Transverse colon (tissue), 4 donors: ENCODE results near the gene FAM98C. TPM values are rescaled to one million over a fixed set of nuclear protein-coding genes. Genes with fewer than 3 reads are reported as not detected.

ENCODE experiments used
- DNase-seq: peaks from one replicate; pipeline ENCODE4 v3.0.0-alpha.2; 2019
- H3K27ac ChIP-seq, 4 donors: fragments of 200-600 bp; sonication (generic); 2 replicates each; pipeline ENCODE4 v1.5.1; 2016 to 2018; ENCODE audit warnings: inconsistent platforms in 4 of 4
- H3K27me3 ChIP-seq: fragments of 200-600 bp; sonication (generic); 2 replicates; pipeline ENCODE4 v1.5.1; 2017; ENCODE audit warnings: inconsistent platforms
- H3K36me3 ChIP-seq, 4 donors: fragments of 200-600 bp; sonication (generic); 2 replicates each; pipeline ENCODE4 v1.5.1; 2017 to 2019; ENCODE audit warnings: inconsistent platforms in 4 of 4
- H3K4me1 ChIP-seq, 4 donors: fragments of 200-600 bp; sonication (generic); 2 replicates each; pipeline ENCODE4 v1.5.1; 2017 to 2020; ENCODE audit warnings: inconsistent platforms in 4 of 4
- H3K4me3 ChIP-seq, 4 donors: fragments of 200-600 bp; sonication (generic); 1 replicate in 1 of 4; 2 replicates in 3 of 4; pipeline versions ENCODE4 v1.5.1 to v1.6.1; 2017 to 2019; ENCODE audit warnings: inconsistent platforms in 4 of 4
- H3K9me3 ChIP-seq, 2 donors: fragments of 200-600 bp; sonication (generic); 2 replicates each; pipeline ENCODE4 v1.5.1; 2017 to 2019; ENCODE audit warnings: inconsistent platforms in 2 of 2
- CTCF ChIP-seq, 5 experiments: fragments of 200-600 bp in 3 of 5; fragments of 450-650 bp in 2 of 5; sonication (generic) in 3 of 5; IDR thresholded peaks; 1 replicate in 2 of 5; 2 replicates in 3 of 5; pipeline ENCODE4 v1.5.1; 2016 to 2017; ENCODE audit warnings: antibody characterized with exemption in 5 of 5, inconsistent platforms in 3 of 5, mild to moderate bottlenecking in 2 of 5, moderate library complexity in 1 of 5
- EP300 ChIP-seq: sonication (generic); formaldehyde crosslinking; IDR thresholded peaks from one replicate; pipeline ENCODE4 v1.6.1; 2017; ENCODE audit warnings: antibody characterized with exemption, low read depth
- POLR2A ChIP-seq: fragments of 450-650 bp; IDR thresholded peaks from one replicate; pipeline ENCODE4 v1.6.1; 2016; ENCODE audit warnings: antibody characterized with exemption, mild to moderate bottlenecking, moderate library complexity
- POLR2AphosphoS5 ChIP-seq, 3 donors: sonication (generic); formaldehyde crosslinking; IDR thresholded peaks; one replicate each; pipeline ENCODE4 v1.6.1; 2016; ENCODE audit warnings: antibody characterized with exemption in 3 of 3
- WGBS, 2 donors: methylation state at CpG; one replicate each; pipeline ENCODE4 v1.1.5; 2018; ENCODE audit warnings: low coverage in 1 of 2; 5-methylcytosine and 5-hydroxymethylcytosine counted together
- in situ Hi-C, 4 donors: fragments of 200-750 bp; cut with MboI; loops; one replicate each; pipeline versions ENCODE4 v1.15.0 to v1.15.1; 2017; ENCODE audit warnings: low sequenced_read_pairs in 3 of 4, low pct_ligation_motif_present in 1 of 4, low pct_unique_long_range_greater_than_20kb in 1 of 4
- intact Hi-C: fragments of 100-400 bp; cut with DNase I; formaldehyde crosslinking; loops from one replicate; pipeline ENCODE4 v1.15.1; 2023; ENCODE audit warnings: low total_unique reads
- total RNA-seq, 4 donors: library from RNA; depleted of rRNA; stranded (reverse); fragments of >200 nt; gene quantifications; one replicate each; pipeline ENCODE4 v1.1.0, GENCODE V29; 2016

Gene FAM98C
- total RNA-seq, 4 donors from 2014 or later, result 34.0 to 102 (median 41.2) TPM

GRCh38 chr19:38457202-38457601, 54.3 kb downstream of the FAM98C start:
- Histone ChIP-seq H3K27me3 (no peaks in the 10 kb centered on the region), H3K4me3 (no peak overlapping the region), H3K27ac (no peak overlapping the region), H3K4me1 (no peaks in the 10 kb centered on the region), H3K36me3 (no peaks in the 10 kb centered on the region), H3K9me3 (no peaks in the 10 kb centered on the region)
- TF ChIP-seq EP300, result no peak
- TF ChIP-seq CTCF (IDR thresholded peaks at IDR 0.05), result no peak
- no peak for TF ChIP-seq POLR2A
- TF ChIP-seq POLR2AphosphoS5 (IDR thresholded peaks at IDR 0.05), result no peak
- in situ Hi-C loops (no loop called here), intact Hi-C loops (loop anchor here (5.0 kb wide), 1 partner anchor 140 kb away; no protein-coding TSS in a partner anchor)
- DNase-seq, result no peak
- 59 to 80% methylated on average over 1 to 5 of the region's 5 CpGs for WGBS, 2 donors

DNA sequence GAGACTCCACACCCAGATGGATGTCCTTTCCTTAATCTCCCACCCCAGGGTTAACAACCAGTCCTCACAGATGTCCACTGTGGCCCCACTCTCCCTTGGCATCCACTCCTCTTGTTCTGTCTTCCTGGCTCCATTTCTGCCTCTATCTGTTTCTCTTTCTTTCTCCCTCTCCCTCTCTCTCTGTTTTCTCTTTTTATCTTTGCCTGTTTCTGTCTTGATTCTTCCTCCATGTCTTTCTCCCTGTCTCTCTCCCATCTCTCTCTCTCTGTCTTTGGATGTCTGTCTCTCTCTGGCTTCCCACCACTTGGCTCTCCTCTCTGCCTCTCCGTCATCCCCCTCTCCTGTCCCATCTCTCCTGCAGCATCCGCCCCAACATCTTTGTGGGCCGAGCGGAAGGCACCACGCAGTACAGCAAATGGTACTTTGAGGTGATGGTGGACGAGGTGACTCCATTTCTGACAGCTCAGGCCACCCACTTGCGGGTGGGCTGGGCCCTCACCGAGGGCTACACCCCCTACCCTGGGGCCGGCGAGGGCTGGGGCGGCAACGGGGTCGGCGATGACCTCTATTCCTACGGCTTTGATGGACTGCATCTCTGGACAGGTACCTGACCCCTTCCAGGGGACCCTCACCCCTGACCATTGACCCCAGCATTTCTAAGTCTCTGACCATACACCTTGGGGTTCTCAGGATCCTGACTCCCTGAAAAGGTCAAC, 55.0 kb downstream of the FAM98C start:
- H3K27ac ChIP-seq, result no peak overlapping the region
- H3K4me1 ChIP-seq, result no peaks in the 10 kb centered on the region
- H3K27me3 ChIP-seq, result no peaks in the 10 kb centered on the region
- no peak for DNase-seq
- no peaks in the 10 kb centered on the region for H3K9me3 ChIP-seq
- H3K36me3 ChIP-seq, result no peaks in the 10 kb centered on the region
- WGBS, 2 donors, result 86 to 88% methylated on average over 2 to 15 of the region's 15 CpGs
- in situ Hi-C loops, result no loop called here
- TF ChIP-seq CTCF (IDR thresholded peaks at IDR 0.05), result no peak
- TF ChIP-seq EP300, result no peak
- TF ChIP-seq POLR2A, result no peak
- TF ChIP-seq POLR2AphosphoS5 (IDR thresholded peaks at IDR 0.05), result no peak
- H3K4me3 ChIP-seq, result no peak overlapping the region
- intact Hi-C loops, result loop anchor here (5.0 kb wide), 1 partner anchor 139 kb away; no protein-coding TSS in a partner anchor

Other genes starting within 250 kb of the FAM98C start
- not detected for gene DPF1, start 178.9 kb upstream of the FAM98C start, total RNA-seq
- 100 to 1,000 TPM in 2 of 4 donors, 10 to 100 TPM in 2; 41.5 to 116 (median 80.0) TPM for gene PPP1R14A, start 146.7 kb upstream of the FAM98C start, total RNA-seq
- gene SPINT2, start 138.5 kb upstream of the FAM98C start, total RNA-seq, result 1,000 to 10,000 TPM in 2 of 4 donors, 100 to 1,000 TPM in 2; 396 to 1,376 (median 946) TPM
- gene C19orf33, start 98.8 kb upstream of the FAM98C start, total RNA-seq, result 1,000 to 10,000 TPM in 1 of 4 donors, 100 to 1,000 TPM in 2, 10 to 100 TPM in 1; 76.0 to 1,160 (median 338) TPM
- gene YIF1B, start 87.1 kb upstream of the FAM98C start, total RNA-seq, result 10 to 100 TPM; 15.0 to 24.5 (median 18.4) TPM
- gene KCNK6, start 83.2 kb upstream of the FAM98C start, total RNA-seq, result 10 to 100 TPM; 14.9 to 44.5 (median 17.6) TPM
- gene CATSPERG, start 67.3 kb upstream of the FAM98C start, total RNA-seq, result 10 to 100 TPM in 3 of 4 donors, 1 to 10 TPM in 1; 7.0 to 59.5 (median 20.3) TPM
- gene PSMD8, start 28.5 kb upstream of the FAM98C start, total RNA-seq, result 100 to 1,000 TPM in 1 of 4 donors, 10 to 100 TPM in 3; 28.1 to 171 (median 78.5) TPM
- not detected for gene GGN, start 15.1 kb upstream of the FAM98C start, total RNA-seq
- 1 to 10 TPM in 1 of 4 donors, under 1 TPM in 2, not detected in 1; 0.14 to 3.0 (median 0.48) TPM for gene SPRED3, start 14.4 kb upstream of the FAM98C start, total RNA-seq
- gene RASGRP4, start 23.1 kb downstream of the FAM98C start, total RNA-seq, result 10 to 100 TPM in 1 of 4 donors, 1 to 10 TPM in 2, not detected in 1; 1.5 to 19.8 (median 1.7) TPM
- 1 to 10 TPM in 3 of 4 donors, under 1 TPM in 1; 0.20 to 2.1 (median 1.4) TPM for gene RYR1, start 30.6 kb downstream of the FAM98C start, total RNA-seq
- gene MAP4K1, start 214.9 kb downstream of the FAM98C start, total RNA-seq, result 10 to 100 TPM in 2 of 4 donors, 1 to 10 TPM in 1, not detected in 1; 4.0 to 49.0 (median 11.1) TPM
- gene EIF3K, start 216.1 kb downstream of the FAM98C start, total RNA-seq, result 100 to 1,000 TPM; 267 to 660 (median 460) TPM
- gene ACTN4, start 244.6 kb downstream of the FAM98C start, total RNA-seq, result 1,000 to 10,000 TPM in 1 of 4 donors, 100 to 1,000 TPM in 3; 458 to 1,080 (median 723) TPM